NCI-H146 (cell line): Measurements from ENCODE around the gene EIF3CL.
"Not testable (repeated sequence)": the region's sequence is repeated elsewhere in the genome, so short reads cannot be mapped to it uniquely, and the experiment has no call there.

Experiments used
- DNase-seq: peaks from one replicate; lab custom pipeline; 2025; lab: John Stamatoyannopoulos, UW

Gene EIF3CL

DNA sequence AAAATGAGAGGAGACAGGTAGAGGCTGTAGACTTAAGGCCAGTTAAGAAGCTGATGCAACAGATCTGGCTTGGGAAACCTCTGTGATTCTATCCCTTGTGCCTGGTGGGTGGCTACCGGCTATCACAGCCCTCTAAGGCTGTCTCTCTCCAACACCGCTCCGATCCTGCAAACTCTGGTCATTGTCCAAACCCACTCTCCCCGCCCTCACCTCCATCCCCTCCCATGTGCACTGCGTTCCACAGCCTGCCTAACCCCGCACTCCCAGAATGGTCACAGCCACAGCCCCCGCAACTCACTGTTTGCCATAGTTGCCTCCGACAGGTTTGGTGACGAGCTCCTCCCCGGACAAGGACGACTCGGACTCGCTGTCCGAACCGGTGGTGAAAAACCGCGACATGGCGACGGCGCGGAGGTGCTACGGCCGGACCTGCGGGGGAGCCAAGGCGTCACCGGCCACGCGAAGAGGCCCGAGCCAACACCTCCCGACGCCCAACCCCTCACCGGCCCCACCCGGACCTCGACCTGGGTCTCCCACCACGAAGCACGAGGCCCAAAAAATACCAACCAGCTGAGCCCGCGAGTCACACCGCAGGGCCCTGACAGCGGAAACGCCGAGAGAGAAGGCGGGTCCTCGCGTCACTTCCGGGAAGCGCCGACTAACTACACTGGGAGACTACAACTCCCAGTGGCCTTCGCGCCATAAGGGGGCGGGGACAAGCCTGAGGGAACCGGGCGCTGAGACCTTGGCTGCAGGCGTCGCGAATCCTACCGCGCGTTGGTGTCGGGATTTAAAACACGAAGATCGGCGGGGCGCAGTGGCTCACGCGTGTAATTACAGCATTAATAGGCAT, at the start of gene EIF3CL:
TSS of gene EIF3CL (minus strand) at position 622 of the 853 bp plus-strand sequence. CDS start at position 399, 223 bp downstream.
- not testable (repeated sequence) for DNase-seq

- DNase-seq: not testable (repeated sequence)
Observed at GRCh38 chr16:28447081-28447480, 43.4 kb upstream of the EIF3CL start.

- DNase-seq: not testable (repeated sequence)
Observed at GRCh38 chr16:28446388-28446787, 42.7 kb upstream of the EIF3CL start.

DNA sequence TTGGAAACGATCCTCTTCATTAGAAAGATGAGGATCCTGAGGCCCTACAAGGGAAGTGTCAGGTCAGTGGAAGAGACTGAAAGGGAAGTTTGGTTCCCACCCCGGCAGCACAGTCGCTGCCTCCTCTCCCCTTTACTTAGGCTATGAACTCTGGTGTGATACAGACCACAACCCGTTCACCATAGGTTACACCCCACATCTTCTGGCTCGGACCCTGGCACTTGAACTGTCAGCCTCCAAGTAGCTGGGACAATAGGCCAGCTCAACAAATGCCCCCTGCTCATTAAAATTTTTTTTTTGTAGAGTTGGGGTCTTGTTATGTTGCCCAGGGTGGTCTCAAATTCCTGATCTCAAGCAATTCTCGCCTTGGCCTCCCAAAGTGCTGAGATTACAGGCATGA, 40.3 kb upstream of the EIF3CL start:
- not testable (repeated sequence) for DNase-seq

GRCh38 chr16:28438899-28439298, 35.3 kb upstream of the EIF3CL start:
- not testable (repeated sequence) for DNase-seq

DNA sequence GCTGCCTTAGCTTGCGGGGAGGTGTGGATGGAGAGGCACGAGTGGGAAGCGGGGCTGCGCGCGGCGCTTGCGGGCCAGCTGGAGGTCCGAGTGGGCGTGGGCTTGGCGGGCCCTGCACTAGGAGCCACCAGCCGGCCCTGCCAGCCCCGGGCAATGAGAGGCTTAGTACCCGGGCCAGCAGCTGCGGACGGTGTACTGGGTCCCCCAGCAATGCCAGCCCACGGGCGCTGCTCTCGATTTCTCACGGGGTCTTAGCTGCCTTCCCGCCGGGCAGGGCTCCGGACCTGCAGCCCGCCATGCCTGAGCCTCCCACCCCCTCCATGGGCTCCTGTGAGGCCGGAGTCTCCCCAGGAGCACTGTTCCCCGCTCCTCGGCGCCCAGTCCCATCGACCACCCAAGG, 31.7 kb upstream of the EIF3CL start:
- not testable (repeated sequence) for DNase-seq

GRCh38 chr16:28426060-28426680, 22.5 kb upstream of the EIF3CL start:
- not testable (repeated sequence) for DNase-seq

- not testable (repeated sequence) for DNase-seq
Observed at GRCh38 chr16:28421071-28421750, 17.6 kb upstream of the EIF3CL start.

DNA sequence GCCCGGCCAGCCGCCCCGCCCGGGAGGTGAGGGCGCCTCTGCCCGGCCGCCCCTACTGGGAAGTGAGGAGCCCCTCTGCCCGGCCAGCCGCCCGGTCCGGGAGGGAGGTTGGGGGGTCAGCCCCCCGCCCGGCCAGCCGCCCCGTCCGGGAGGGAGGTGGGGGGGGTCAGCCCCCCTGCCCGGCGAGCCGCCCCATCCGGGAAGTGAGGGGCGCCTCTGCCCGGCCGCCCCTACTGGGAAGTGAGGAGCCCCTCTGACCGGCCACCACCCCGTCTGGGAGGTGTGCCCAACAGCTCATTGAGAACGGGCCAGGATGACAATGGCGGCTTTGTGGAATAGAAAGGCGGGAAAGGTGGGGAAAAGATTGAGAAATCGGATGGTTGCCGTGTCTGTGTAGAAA, 13.4 kb upstream of the EIF3CL start:
- not testable (repeated sequence) for DNase-seq

GRCh38 chr16:28414530-28414929, 10.9 kb upstream of the EIF3CL start:
- DNase-seq: not testable (repeated sequence)

DNA sequence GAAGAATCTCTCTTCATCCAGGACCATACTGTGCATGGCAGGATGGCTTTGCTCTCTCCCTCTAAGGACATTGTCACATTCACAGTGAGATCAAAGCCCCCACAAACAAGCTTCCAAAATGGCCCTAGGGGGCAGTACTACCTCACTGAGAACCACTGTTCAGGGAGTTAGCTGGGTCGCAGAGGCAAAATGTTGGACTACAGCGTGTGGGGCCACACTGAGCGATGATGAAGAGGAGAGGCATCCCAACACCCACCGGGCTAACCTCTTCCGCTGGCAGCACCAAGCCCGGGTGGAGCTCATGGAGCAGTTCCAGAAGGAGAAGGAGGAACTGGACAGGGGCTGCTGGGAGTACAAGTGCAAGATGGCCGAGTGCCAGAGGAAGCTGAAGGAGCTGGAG, 9.9 kb upstream of the EIF3CL start:
- not testable (repeated sequence) for DNase-seq

- DNase-seq: not testable (repeated sequence)
Observed at GRCh38 chr16:28392054-28392453, 11.6 kb downstream of the EIF3CL start.

- DNase-seq: not testable (repeated sequence)
Observed at GRCh38 chr16:28382177-28382867, 21.3 kb downstream of the EIF3CL start.

DNA sequence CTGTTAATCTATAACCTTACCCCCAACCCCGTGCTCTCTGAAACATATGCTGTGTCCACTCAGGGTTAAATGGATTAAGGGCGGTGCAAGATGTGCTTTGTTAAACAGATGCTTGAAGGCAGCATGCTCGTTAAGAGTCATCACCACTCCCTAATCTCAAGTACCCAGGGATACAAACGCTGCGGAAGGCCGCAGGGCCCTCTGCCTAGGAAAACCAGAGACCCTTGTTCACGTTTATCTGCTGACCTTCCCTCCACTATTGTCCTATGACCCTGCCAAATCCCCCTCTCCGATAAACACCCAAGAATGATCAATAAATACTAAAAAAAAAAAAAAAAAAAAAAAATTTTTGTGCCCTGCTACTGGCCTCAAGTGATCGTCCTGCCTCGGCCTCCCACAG, 25.8 kb downstream of the EIF3CL start:
- DNase-seq: not testable (repeated sequence)

- not testable (repeated sequence) for DNase-seq
Observed at GRCh38 chr16:28377108-28377625, 26.5 kb downstream of the EIF3CL start.

DNA sequence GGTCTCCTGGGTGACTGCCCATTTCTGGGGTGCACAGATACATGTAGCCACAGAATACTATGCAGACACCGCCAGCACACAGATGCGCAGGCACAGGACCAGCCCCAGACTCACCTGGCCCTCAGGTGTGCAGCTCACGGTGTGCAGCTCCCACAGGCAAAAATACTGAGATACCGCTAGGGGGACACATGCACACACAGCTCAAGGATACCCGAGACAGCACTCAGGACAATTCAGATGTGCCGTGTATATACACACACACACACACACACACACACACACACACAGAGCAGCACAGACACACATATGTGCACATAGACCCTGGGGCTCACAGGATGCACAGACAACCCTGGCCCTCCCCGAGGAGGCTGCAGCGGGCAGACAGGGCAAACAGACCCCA, 28.5 kb downstream of the EIF3CL start:
- DNase-seq: not testable (repeated sequence)

DNA sequence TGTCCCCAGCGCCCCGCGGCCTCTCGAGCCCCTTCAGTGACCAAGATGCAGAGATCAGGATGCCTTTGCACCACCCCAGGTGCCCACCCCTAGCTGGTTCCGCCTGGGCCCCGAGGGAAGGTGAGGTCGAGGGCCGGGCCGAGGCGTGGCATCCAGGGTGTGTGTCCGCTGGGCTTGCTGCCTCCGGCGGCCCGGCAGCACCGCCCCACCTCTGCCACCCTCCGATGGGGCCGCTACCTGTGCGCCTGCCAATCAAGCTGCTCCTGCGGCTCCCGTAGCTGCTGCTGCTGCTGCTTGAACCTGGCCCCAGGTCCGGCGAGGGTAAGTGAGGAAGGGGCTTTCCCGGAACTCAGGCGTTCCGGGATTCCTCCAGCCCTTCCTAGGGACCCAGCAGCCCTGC, 29.4 kb downstream of the EIF3CL start:
- DNase-seq: not testable (repeated sequence)

- DNase-seq: not testable (repeated sequence)
Observed at GRCh38 chr16:28367926-28368325, 35.7 kb downstream of the EIF3CL start.

DNA sequence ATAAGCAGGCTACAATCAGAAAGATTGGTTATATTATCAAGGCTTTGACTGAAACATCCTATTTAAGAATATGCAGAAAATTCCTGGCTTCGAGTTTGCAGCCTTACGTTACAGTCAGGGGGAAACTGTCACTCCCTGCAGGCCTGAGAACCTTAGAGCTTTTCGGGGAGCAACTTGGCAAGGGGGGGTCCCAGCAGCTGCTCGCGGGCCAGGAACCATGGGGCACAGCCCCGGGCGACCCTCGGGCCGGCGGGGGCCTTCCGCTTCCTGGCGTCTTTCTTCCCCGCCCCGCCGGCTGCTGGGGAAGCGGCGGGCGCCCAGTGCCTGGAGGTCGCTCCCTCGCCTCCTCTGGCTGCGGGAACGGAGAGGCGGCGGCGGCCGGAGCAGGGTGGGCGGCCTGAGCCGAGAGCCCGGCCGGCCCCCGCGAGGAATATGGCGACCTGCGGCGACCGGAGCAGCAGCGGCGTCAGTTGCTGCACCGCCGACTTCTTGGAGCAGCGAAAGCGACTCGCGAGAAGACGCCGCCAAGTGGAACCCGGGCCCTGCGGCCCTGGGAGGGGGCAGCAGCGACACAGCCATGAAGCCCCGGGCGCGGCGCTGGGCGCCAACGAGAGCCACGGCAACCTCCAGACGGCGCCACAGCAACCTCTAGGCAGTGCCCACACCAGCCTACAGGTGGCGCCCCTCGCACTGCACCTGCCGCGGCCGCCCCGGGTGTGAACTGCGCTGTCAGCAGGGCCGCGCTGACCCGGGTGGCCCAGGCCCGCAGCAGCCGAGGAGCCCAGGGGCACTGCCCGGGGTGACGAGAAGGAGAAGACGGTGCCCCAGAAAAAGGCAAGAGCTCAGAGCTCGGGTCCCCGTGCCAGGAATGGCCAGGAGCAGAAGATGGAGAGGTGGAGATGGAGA, 39.1 kb downstream of the EIF3CL start:
- not testable (repeated sequence) for DNase-seq

DNA sequence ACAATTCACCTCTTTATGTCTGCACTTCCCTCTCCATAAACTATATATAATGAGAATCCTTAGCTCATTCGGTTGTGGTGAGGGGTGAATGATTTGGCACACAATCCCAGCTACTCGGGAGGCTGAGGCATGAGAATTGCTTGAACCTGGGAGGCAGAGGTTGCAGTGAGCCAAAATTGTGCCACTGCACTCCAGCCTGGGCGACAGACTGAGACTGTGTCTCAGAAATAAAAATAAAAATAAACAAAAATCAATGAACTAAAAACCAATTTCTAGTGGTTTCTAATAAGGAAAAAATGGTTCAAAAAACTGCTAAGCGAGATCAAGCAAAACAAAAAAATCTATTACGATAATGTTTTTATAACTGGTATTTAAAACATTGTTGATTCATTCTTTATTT, 40.2 kb downstream of the EIF3CL start, which contains the start of gene NPIPB6:
TSS of gene NPIPB6 (minus strand) at position 101 of the 400 bp plus-strand sequence. CDS start 686 bp downstream, outside the sequence.
- not testable (repeated sequence) for DNase-seq
